22Rv1 (cell line): Measurements from ENCODE around the gene ZNF211.

Experiments used
- H3K27ac ChIP-seq: fragments of 450-650 bp; 2 replicates; pipeline ENCODE4 v1.5.1; 2017
- CTCF ChIP-seq: fragments of 450-650 bp; IDR thresholded peaks from 2 replicates; pipeline ENCODE4 v1.5.1; 2017; ENCODE audit warnings: mild to moderate bottlenecking
- ZFX ChIP-seq: fragments of 450-650 bp; IDR thresholded peaks from 2 replicates; pipeline ENCODE4 v1.6.1; 2017; ENCODE audit warnings: antibody characterized with exemption, borderline replicate concordance

Gene ZNF211

GRCh38 chr19:57632987-57633831 is at the start of gene ZNF211:
TSS of gene ZNF211 (plus strand) at chr19:57633168. CDS start at chr19:57633347, 179 bp downstream.
- H3K27ac ChIP-seq, result no peak within 1 kb of the TSS; the same call in 1 of the 2 replicates
- no peak for TF ChIP-seq ZFX
- TF ChIP-seq CTCF, result 0 out of 2 replicates have a peak, but pooled peaks have one; percentile 2

- TF ChIP-seq ZFX (no peak), CTCF (no peak)
- H3K27ac ChIP-seq, result no peak within 1 kb of the TSS
Measured at GRCh38 chr19:57583521-57584416, 49.2 kb upstream of the ZNF211 start, which contains the start of gene ZIK1. TSS of gene ZIK1 (plus strand) at chr19:57584145. CDS start at chr19:57584357, 212 bp downstream.

GRCh38 chr19:57587529-57587928 is 45.4 kb upstream of the ZNF211 start:
- H3K27ac ChIP-seq, result no peak overlapping the region
- TF ChIP-seq ZFX (no peak), CTCF (no peak)

- peak overlapping the region; percentile 60 for H3K27ac ChIP-seq
- TF ChIP-seq ZFX (no peak), CTCF (no peak)
Measured at GRCh38 chr19:57599377-57599760, 33.6 kb upstream of the ZNF211 start.

GRCh38 chr19:57599761-57600383 is 33.1 kb upstream of the ZNF211 start, which contains the start of gene ZNF530:
TSS of gene ZNF530 (plus strand) at chr19:57599885. CDS start at chr19:57604346, 4,461 bp downstream.
- TF ChIP-seq CTCF, result no peak
- TF ChIP-seq ZFX, result no peak
- H3K27ac ChIP-seq, result peak within 1 kb of the TSS; percentile 60

GRCh38 chr19:57606931-57607330 is 26.0 kb upstream of the ZNF211 start:
- no peak for TF ChIP-seq ZFX
- no peak for TF ChIP-seq CTCF
- no peak overlapping the region for H3K27ac ChIP-seq
